Dedifferentiated amniotic fluid mesenchymal stem cell (primary cell): ENCODE data around the gene RGS1.

Experiments used
- DNase-seq: peaks from one replicate; pipeline ENCODE4 v3.0.0-alpha.2; 2016; ENCODE audit errors: extremely low spot score

RGS1 gene

DNA sequence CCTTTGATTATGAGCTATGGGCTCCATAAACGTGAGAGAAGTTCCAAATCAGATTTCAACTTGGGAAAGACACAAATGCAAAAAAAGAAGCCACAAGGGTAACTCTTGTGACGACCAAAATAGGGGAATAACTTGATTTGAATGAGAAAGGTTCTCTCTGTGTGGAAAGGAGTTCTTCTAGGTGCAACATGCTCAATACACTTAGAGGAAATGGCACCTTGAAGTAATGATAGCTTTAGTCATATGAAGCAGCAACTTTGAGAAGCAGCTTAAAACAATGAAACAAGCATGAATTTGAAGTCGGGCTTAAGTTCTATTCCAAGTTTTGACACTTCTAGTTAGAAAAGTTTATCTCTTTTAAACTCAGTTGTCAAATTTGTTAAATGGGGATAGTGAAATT, 21.8 kb upstream of the RGS1 start:
- no peak for DNase-seq

- DNase-seq: no peak
Observed at GRCh38 chr1:192554904-192555303, 20.7 kb upstream of the RGS1 start.

- no peak for DNase-seq
Observed at GRCh38 chr1:192555399-192555798, 20.2 kb upstream of the RGS1 start.

DNA sequence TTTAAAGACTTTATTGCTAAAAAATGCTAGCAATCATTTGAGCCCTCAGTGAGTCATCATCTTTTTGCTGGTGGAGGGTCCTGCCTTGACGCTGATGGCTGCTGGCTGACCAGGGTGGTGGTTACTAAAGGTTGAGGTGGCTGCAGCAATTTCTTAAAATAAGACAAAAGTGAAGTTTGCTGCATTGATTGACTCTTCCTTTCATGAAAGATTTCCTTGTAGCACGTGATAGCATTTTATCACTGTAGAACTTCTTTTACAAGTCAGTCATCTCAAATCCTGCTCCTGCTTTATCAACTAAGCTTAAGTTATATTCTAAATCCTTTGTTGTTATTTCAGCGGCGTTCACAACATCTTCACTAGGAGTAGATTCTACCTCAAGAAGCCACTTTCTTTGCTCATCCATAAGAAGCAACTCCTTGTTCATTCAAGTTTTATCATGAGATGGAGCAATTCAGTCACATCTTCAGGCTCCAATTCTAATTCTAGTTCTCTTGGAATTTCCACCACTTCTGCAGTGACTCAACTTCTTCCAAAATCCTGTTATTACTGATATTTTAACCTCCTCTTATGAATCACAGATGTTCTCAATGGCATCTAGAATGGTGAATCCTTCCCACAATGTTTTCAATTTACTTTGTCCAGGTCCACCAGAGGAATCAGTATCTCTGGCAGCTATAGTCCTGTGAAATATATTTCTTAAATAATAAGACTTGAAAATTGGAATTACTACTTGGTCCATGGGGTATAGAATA, 17.6 kb upstream of the RGS1 start:
- no peak for DNase-seq

DNA sequence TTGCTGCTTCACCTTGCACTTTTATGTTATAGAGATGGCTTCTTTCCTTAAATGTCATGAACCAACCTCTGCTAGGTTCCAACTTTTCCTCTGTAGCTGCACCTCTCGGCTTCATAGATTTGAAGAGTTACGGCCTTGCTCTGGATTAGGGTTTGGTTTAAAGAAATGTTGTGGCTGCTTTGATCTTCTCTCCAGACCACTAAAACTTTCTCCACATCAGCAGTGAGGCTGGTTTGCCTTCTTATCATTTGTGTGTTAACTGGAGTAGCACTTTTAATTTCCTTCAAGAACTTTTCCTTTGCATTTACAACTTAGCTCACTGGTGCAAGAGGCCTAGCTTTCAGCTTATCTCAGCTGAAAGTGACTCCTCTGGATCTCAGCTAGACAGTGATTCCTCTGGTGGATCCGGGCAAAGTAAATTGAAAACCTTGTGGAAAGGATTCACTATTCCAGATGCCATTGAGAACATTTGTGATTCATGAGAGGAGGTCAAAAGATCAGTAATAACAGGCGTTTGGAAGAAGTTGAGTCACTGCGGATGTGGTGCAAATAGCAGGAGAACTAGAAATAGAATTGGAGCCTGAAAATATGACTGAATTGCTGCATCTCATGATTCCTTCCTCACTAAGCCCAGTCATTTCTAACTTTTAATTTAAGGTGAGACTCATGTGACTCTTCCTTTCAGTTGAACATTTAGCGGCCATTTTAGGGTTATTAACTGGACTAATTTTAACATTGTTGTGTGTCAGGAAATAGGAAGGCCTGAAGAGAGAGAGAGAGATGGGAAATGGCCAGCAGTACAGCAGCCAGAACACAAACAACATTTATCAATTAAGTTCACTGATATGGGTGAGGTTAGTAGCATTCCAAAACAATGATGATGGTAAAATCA, 16.2 kb upstream of the RGS1 start:
- DNase-seq: peak; percentile 70

GRCh38 chr1:192561301-192561700, 14.3 kb upstream of the RGS1 start:
- DNase-seq: no peak

DNA sequence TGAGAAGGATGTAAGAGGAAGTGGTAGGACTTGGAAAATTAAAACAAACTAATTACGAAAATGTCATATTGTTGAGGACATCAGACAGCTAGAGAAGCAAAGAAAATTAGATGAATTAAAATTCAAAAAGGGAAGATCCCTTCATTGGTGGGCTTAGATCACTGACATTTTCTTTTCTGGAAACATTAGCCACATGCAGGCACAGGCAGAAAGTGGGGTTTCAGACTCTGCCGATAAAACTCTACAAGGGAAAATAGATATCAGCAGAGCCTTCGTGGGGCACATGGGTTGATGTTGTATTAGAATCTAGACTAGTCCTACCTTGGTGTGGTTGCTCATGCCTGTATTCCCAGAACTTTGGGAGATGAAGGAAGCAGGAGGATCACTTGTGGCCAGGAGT, 12.4 kb upstream of the RGS1 start:
- no peak for DNase-seq

DNA sequence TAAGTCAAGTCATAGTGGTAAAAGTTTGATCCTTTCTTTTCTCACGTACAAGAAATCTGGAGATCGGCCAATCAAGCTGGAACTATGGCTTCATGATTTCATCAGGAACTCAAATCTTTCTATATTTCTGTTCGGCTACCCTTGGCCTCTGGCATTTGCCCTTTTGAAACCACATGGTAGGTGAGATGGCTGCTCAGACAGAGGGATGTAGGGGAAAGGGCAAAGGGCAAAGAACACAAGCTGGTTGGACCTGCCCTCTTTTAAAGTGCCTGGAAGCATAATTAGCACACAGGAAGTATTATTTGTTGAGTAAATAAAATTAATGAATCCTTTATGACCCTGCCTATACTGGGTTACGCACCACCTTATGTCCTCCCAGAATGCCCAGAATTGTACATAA, 11.5 kb upstream of the RGS1 start:
- DNase-seq: no peak

GRCh38 chr1:192565946-192566345, 9.6 kb upstream of the RGS1 start:
- DNase-seq: no peak

DNA sequence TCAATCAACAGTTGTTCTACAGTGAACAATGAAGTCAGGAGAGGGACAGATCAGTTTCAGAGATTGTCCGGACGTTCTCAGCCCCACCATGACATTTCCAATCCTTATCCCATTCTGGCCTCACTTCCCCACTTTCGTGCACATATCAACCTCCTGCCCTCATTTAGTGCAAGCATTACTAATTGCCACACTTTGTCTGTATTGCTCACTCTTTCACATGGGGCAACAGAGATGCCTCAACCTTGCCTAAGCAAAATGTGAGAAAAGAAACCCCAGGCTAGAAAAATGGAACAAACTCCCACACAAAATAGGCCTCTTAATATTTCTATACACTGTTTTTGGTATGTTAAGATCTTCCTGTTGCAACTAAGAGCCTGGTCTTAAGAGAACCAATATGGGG, 8.9 kb upstream of the RGS1 start:
- no peak for DNase-seq

DNA sequence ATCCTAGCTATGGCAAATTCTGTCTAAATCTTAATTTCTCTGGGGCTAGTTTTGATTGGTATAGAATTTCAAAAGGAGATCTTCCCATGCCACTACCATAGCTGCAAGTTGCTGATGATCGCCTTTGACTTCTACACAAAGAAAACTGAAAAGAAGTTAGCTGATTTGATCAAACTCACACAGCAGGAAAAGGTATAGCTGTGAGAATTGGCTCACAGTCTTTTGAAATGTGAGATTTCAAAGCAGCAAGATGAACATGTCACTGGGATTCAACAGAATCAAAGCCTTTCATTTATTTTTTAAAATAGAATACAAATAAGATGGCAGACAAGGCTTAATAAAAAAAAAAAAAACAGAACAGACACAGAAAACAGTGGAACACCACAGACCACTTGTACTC, 7.5 kb upstream of the RGS1 start:
- DNase-seq: no peak

- DNase-seq: no peak
Observed at GRCh38 chr1:192571668-192572067, 3.9 kb upstream of the RGS1 start.

DNA sequence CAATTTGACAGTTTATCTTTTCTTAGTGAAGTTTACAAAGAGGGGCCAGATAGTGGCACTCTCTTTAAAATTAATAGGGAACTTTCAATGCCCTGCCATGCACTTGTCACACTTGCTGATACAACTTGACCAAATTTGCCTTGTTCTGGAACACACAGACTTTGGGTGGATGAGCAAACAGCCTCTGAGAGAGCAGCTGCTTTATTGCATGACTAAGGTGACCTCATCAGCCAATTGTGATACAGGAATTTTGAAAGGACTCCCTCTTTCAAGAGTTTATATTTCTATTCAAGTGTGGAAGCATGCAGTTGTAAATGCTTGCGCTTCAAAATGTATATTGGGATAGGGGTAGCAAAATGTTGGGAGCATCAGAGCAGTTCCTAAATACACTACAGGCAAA, 2.1 kb upstream of the RGS1 start:
- DNase-seq: peak; percentile 29

DNA sequence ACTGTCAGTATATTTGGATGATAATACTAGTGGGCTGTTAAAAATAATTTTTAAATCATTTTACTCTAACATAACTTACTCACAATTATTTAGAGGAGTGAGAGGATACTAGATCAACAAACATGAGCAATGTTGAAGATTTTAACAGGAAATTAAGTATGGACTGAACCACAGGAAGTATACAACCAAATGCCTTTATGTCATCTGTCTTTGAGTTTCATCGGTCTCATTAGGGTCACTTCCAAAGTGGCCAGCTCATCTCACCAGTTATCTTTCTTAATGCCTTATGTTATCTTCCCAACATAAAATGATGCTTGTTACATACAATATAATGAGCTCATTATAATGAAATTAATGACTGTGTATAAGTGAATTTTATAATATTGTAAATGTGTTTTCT, 1.5 kb upstream of the RGS1 start:
- DNase-seq: no peak

- no peak for DNase-seq
Observed at GRCh38 chr1:192576190-192577144, 894 bp downstream of the RGS1 start.

DNA sequence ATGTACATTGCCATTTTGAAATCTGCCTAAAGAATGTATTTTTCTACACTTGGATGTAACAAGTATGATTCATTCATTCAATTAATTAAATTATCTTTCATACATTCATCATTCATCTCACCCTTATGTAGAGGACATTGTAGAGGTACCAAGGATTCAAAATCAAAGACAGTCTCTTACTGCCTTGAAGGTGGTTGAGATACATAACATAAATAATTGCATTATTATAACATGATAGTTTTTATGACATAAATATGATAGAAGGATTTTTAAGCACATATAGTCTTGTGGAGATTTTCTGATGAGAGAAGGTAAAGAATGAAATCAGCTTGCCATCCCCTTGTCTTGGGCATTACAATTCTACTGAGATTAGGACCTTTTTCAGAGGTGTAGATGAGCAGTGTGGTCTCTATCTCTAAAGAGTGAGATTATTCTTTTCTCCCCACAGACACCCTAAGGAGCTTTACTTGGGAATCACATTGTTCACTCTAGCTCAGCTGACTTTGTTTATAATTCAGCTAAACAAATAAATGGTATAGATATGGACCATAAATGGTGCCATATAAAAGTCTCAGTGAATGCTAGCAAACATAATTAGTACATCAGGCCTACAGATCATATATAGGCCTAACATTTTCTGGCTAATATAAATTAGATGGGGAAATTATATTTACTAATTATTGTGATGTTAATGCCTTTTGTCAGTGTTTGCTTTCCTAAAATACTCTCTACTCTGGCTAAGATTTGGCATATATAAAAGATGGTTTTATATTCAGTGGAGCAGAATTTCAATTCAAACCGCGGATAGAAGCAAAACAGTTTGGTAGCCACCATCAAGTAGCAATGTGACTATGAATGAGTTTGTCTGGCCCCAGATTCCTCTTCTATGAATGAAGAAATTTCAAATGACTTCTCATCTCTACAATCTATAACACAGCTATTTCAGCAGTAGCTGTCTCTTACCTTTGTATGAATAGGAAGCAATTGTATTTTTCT, 1.9 kb downstream of the RGS1 start:
- DNase-seq: no peak

DNA sequence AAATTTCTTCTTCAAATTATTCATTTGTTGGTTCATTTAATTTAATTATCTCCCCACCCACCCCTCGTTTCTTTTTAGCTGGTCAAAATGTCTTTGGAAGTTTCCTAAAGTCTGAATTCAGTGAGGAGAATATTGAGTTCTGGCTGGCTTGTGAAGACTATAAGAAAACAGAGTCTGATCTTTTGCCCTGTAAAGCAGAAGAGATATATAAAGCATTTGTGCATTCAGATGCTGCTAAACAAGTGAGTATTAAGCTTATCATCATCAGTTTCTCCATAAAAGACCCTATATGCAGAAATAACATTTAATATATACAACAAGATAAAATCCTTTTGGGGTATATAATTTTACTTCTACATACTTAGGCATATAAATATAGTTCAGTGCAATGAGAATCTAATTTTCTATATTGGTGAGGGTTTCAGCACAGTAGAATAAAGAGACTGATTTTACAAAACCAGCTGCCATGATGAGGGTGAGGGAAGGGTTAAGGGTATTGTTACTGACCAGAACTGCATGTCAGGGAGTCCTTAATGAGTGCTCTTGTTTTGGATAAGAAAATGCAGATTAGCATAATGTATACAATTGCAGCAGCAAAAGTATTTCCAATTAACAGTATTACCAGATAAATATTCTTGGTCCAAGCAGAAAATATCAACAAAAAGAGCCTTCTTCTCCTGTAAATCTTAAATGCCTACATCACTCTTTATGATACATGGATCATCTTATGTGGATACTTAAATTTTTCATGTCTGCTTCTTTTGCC, 2.8 kb downstream of the RGS1 start:
- DNase-seq: no peak

DNA sequence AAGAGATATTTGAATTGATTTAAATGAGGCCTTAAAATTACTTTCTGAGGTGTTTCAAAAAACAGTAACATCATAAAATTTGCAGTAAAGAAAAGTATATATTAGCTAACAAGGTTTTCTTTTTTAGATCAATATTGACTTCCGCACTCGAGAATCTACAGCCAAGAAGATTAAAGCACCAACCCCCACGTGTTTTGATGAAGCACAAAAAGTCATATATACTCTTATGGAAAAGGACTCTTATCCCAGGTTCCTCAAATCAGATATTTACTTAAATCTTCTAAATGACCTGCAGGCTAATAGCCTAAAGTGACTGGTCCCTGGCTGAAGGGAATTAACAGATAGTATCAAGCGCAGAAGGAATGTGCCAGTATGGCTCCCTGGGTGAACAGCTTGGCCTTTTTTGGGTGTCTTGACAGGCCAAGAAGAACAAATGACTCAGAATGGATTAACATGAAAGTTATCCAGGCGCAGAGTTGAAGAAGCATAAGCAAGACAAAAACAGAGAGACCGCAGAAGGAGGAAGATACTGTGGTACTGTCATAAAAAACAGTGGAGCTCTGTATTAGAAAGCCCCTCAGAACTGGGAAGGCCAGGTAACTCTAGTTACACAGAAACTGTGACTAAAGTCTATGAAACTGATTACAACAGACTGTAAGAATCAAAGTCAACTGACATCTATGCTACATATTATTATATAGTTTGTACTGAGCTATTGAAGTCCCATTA, 3.6 kb downstream of the RGS1 start:
- no peak for DNase-seq

GRCh38 chr1:192580351-192580962, 4.9 kb downstream of the RGS1 start:
- DNase-seq: peak; percentile 51
